HCT116 (cell line): ENCODE results near the gene CSPG4. TPM values are rescaled to one million over a fixed set of nuclear protein-coding genes. Genes with fewer than 3 reads are reported as not detected.

ENCODE experiments used
- ATAC-seq: fragments of 200-7000 bp; cut with Tn5 transposase; 2 replicates; pipeline ENCODE4 v1.9.1; 2020; ENCODE audit warnings: mild to moderate bottlenecking, moderate library complexity
- BruUV-seq: library from RNA; stranded (reverse); fragments of 400-500 nt; replicated peaks from 2 replicates; lab custom pipeline; 2021; lab: Mats Ljungman, UMichigan
- CTCF ChIA-PET: fragments of 300-600 bp; sonication (Branson Sonifier 250); formaldehyde crosslinking; loops from one replicate; lab custom pipeline; 2021; ENCODE audit warnings: antibody characterized with exemption; lab: Charles Lee
- POLR2A ChIA-PET: fragments of 300-600, 350-600 bp; sonication (Branson Sonifier 250); formaldehyde crosslinking; loops from one replicate; lab custom pipeline; 2021; ENCODE audit warnings: antibody characterized with exemption; lab: Charles Lee
- RAD21 ChIA-PET, 2 experiments: fragments of 300-600 bp; sonication (Branson Sonifier 250); formaldehyde crosslinking; loops; one replicate each; lab custom pipeline; 2023; ENCODE audit warnings: low total read pairs in 2 of 2; ENCODE audit not compliant: uncharacterized antibody in 2 of 2, unreplicated experiment in 2 of 2, low non-redundant PET in 1 of 2; lab: Charles Lee
- DNase-seq: peaks from one replicate; pipeline ENCODE4 v3.0.0-alpha.2; 2010; ENCODE audit warnings: low read depth, low spot score
- H2AFZ ChIP-seq: fragments of 200-600 bp; shearing (Covaris generic), sonication (generic); 2 replicates; pipeline ENCODE4 v1.6.1; 2017; ENCODE audit warnings: low read depth, mixed run types, mixed read lengths, antibody characterized with exemption, low read length; ENCODE audit not compliant: poor library complexity, severe bottlenecking
- H3K27ac ChIP-seq: 2 replicates; pipeline ENCODE4 v1.5.1; 2012; ENCODE audit warnings: low read depth, low read length
- H3K27me3 ChIP-seq: fragments of 200-600 bp; sonication (generic); 2 replicates; pipeline ENCODE4 v1.6.1; 2016; ENCODE audit warnings: mixed run types, low read length, mixed read lengths; ENCODE audit not compliant: insufficient read depth
- H3K36me3 ChIP-seq, 2 experiments: fragments of 200-500 bp in 1 of 2; fragments of 200-600 bp in 1 of 2; sonication (Bioruptor generic) in 1 of 2; sonication (generic) in 1 of 2; 2 replicates each; pipeline versions ENCODE4 v1.5.1 to v1.6.1; 2014 to 2016; ENCODE audit warnings: low read length in 2 of 2, inconsistent platforms in 1 of 2, mixed read lengths in 1 of 2, mixed run types in 1 of 2; ENCODE audit not compliant: insufficient read depth in 2 of 2, control insufficient read depth in 1 of 2
- H3K4me1 ChIP-seq, 2 experiments: fragments of 200-600 bp in 1 of 2; sonication (generic) in 1 of 2; 2 replicates each; pipeline versions ENCODE4 v1.5.1 to v1.6.1; 2012 to 2017; ENCODE audit warnings: low read length in 2 of 2, inconsistent platforms in 1 of 2, mild to moderate bottlenecking in 1 of 2, mixed read lengths in 1 of 2, mixed run types in 1 of 2, moderate library complexity in 1 of 2; ENCODE audit not compliant: insufficient read depth in 2 of 2, control insufficient read depth in 1 of 2
- H3K4me2 ChIP-seq: fragments of 200-600 bp; sonication (generic); 2 replicates; pipeline ENCODE4 v1.6.1; 2017; ENCODE audit warnings: mixed run types, low read length, mixed read lengths
- H3K4me3 ChIP-seq, 2 experiments: fragments of 200-600 bp in 1 of 2; sonication (generic) in 1 of 2; replicated peaks in 1 of 2; 2 replicates each; pipeline ENCODE4 v1.5.1; 2011 to 2016; ENCODE audit warnings: low read length in 2 of 2, control low read depth in 1 of 2, low read depth in 1 of 2, mild to moderate bottlenecking in 1 of 2, mixed read lengths in 1 of 2, mixed run types in 1 of 2
- H3K79me2 ChIP-seq: fragments of 200-600 bp; sonication (generic); 2 replicates; pipeline ENCODE4 v1.6.1; 2017; ENCODE audit warnings: mild to moderate bottlenecking, mixed run types, low read length, moderate library complexity, mixed read lengths; ENCODE audit not compliant: insufficient read depth
- H3K9ac ChIP-seq: fragments of 200-600 bp; sonication (generic); 2 replicates; pipeline ENCODE4 v1.6.1; 2016; ENCODE audit warnings: low read length, mixed read lengths
- H3K9me2 ChIP-seq: fragments of 200-600 bp; sonication (generic), shearing (Covaris generic); 2 replicates; pipeline ENCODE4 v1.6.1; 2017; ENCODE audit warnings: mixed run types, mild to moderate bottlenecking, moderate library complexity; ENCODE audit not compliant: insufficient read depth
- H3K9me3 ChIP-seq, 2 experiments: fragments of 200-500 bp in 1 of 2; fragments of 200-600 bp in 1 of 2; sonication (Bioruptor generic) in 1 of 2; sonication (generic) in 1 of 2; 2 replicates each; pipeline ENCODE4 v1.6.1; 2014 to 2017; ENCODE audit warnings: low read length in 2 of 2, mixed read lengths in 2 of 2, inconsistent platforms in 1 of 2, low read depth in 1 of 2, mild to moderate bottlenecking in 1 of 2, mixed run types in 1 of 2, moderate library complexity in 1 of 2; ENCODE audit not compliant: control insufficient read depth in 1 of 2, insufficient read depth in 1 of 2
- H4K20me1 ChIP-seq: fragments of 200-600 bp; sonication (generic), shearing (Covaris generic); 2 replicates; pipeline ENCODE4 v1.6.1; 2017; ENCODE audit warnings: mixed run types, mild to moderate bottlenecking, moderate library complexity; ENCODE audit not compliant: insufficient read depth
- CBX3 ChIP-seq: IDR thresholded peaks from 2 replicates; pipeline ENCODE4 v1.6.1; 2012; ENCODE audit warnings: low read depth
- CEBPB ChIP-seq: IDR thresholded peaks from 2 replicates; pipeline ENCODE4 v1.6.1; 2012; ENCODE audit warnings: low read depth
- EGR1 ChIP-seq: IDR thresholded peaks from 2 replicates; pipeline ENCODE4 v1.6.1; 2012; ENCODE audit warnings: low read depth
- EZH2phosphoT487 ChIP-seq: fragments of 200-600 bp; IDR thresholded peaks from 2 replicates; pipeline ENCODE4 v1.6.1; 2018; ENCODE audit warnings: antibody characterized with exemption, borderline replicate concordance
- FOSL1 ChIP-seq: IDR thresholded peaks from 2 replicates; pipeline ENCODE4 v1.6.1; 2012; ENCODE audit warnings: low read depth
- JUND ChIP-seq: IDR thresholded peaks from 2 replicates; pipeline ENCODE4 v1.6.1; 2012
- POLR2AphosphoS5 ChIP-seq: IDR thresholded peaks from 2 replicates; pipeline ENCODE4 v1.6.1; 2011; ENCODE audit warnings: mild to moderate bottlenecking, low read depth, low read length, moderate library complexity
- RAD21 ChIP-seq: IDR thresholded peaks from 2 replicates; pipeline ENCODE4 v1.6.1; 2012; ENCODE audit warnings: low read depth, mild to moderate bottlenecking
- SIN3A ChIP-seq: IDR thresholded peaks from 2 replicates; pipeline ENCODE4 v1.6.1; 2012; ENCODE audit warnings: low read depth
- SP1 ChIP-seq: IDR thresholded peaks from 2 replicates; pipeline ENCODE4 v1.6.1; 2012; ENCODE audit warnings: low read depth
- YY1 ChIP-seq: IDR thresholded peaks from 2 replicates; pipeline ENCODE4 v1.6.1; 2011; ENCODE audit warnings: low read length, low read depth, moderate library complexity, mild to moderate bottlenecking; ENCODE audit not compliant: insufficient replicate concordance; ENCODE audit errors: extremely low read depth
- ZFX ChIP-seq: fragments of 450-650 bp; IDR thresholded peaks from 2 replicates; pipeline ENCODE4 v1.6.1; 2017
- ZNF274 ChIP-seq: fragments of 200-500 bp; sonication (Bioruptor generic); IDR thresholded peaks from 2 replicates; pipeline ENCODE4 v1.6.1; 2014; ENCODE audit warnings: mild to moderate bottlenecking, low read depth, low read length, inconsistent platforms
- intact Hi-C: fragments of 100-400 bp; cut with micrococcal nuclease; formaldehyde crosslinking; loops from 2 replicates; pipeline ENCODE4 v1.10.0; 2022
- total RNA-seq: library from RNA; stranded (reverse); gene quantifications from one replicate; pipeline ENCODE4 v1.2.1, GENCODE V29; 2021; ENCODE audit not compliant: unreplicated experiment
- TF ChIP-seq, protein P1 (sequence below): IDR thresholded peaks from 2 replicates; pipeline ENCODE4 v1.6.1; 2012

Gene CSPG4
- total RNA-seq, 1 experiment from 2014 or later, result 18.1 TPM

- no peaks in the 10 kb centered on the region for H3K36me3 ChIP-seq
- no peak for ATAC-seq
- no peaks in the 10 kb centered on the region for H3K27me3 ChIP-seq
- BruUV-seq, result no TSS peak
- peaks cover 53 to 82% of the 10 kb centered on the region in 2 experiments for H3K4me1 ChIP-seq
- H3K27ac ChIP-seq, result no peak overlapping the region; the same call in 1 of the 2 replicates
- ChIA-PET RAD21 (no interaction called here), CTCF (no interaction called here), POLR2A (no interaction called here)
- H2AFZ ChIP-seq, result no peak overlapping the region
- no peak for DNase-seq
- intact Hi-C loops, result no loop called here
- no peak overlapping the region for H3K4me3 ChIP-seq
- H3K9me2 ChIP-seq, result no peaks in the 10 kb centered on the region
- H3K9me3 ChIP-seq, result no peaks in the 10 kb centered on the region
- TF ChIP-seq EGR1 (no peak), YY1 (no peak), FOSL1 (no peak)
- TF ChIP-seq, all 23 proteins: peak for 0
- no peak overlapping the region for H3K4me2 ChIP-seq
- no peak overlapping the region for H3K9ac ChIP-seq
- no peaks in the 10 kb centered on the region for H4K20me1 ChIP-seq
- no peaks in the 10 kb centered on the region for H3K79me2 ChIP-seq
Measured at GRCh38 chr15:75663931-75664421, 48.7 kb downstream of the CSPG4 start.

DNA sequence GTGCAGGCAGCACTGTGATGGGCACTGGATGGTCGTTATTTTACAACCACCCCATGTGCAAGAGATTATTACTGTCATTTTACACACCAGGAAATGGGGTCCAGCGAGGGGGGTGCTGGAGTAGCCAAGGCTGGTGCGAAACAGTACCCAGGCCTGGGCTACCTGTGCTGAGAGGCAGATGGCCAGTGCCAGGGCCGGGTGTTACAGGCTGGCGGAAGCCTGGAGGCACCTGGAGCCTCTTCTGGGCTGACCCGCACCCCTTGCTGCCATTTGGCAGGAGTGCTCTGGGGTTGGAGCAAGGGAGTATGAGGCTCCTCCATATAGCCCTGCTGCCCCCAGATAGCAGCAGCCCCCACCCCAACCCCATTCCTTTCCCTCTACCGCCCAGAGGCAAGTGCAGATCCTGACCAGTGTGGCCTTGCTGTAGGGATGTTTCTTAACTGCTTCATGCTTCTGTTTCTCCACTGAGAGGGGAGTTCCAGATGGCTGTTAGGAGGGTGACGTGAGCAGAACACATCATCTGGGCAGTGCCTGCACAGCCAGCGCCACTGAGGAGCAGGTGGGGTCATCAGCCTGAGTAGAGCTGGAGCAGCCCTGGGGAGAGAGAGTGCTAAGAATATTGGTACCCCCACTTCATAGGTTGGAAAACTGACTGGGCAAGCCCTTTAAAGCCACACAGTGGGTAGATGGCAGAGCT lies 49.7 kb downstream of the CSPG4 start:
- H3K4me2 ChIP-seq, result no peak overlapping the region
- POLR2A ChIA-PET, result no interaction called here
- TF ChIP-seq ZNF274 (no peak), SP1 (no peak), JUND (no peak), ZFX (no peak), CEBPB (no peak), EZH2phosphoT487 (no peak), YY1 (no peak), POLR2AphosphoS5 (no peak), FOSL1 (no peak), RAD21 (no peak), CBX3 (no peak), SIN3A (no peak)
- TF ChIP-seq, protein P1, sequence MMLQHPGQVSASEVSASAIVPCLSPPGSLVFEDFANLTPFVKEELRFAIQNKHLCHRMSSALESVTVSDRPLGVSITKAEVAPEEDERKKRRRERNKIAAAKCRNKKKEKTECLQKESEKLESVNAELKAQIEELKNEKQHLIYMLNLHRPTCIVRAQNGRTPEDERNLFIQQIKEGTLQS, result no peak
- TF ChIP-seq, all 23 proteins: peak for 0
- H3K9me3 ChIP-seq, result no peaks in the 10 kb centered on the region
- H3K9me2 ChIP-seq, result no peaks in the 10 kb centered on the region
- DNase-seq (no peak), ATAC-seq (no peak)
- H3K4me1 ChIP-seq, result peaks cover 45 to 72% of the 10 kb centered on the region in 2 experiments
- no peak overlapping the region for H3K9ac ChIP-seq
- H3K4me3 ChIP-seq, result no peak overlapping the region
- H3K27me3 ChIP-seq, result no peaks in the 10 kb centered on the region
- H3K79me2 ChIP-seq, result no peaks in the 10 kb centered on the region
- no peaks in the 10 kb centered on the region for H4K20me1 ChIP-seq
- no peak overlapping the region for H2AFZ ChIP-seq
- no peaks in the 10 kb centered on the region; a peak in 1 of 4 replicates for H3K36me3 ChIP-seq
- CTCF ChIA-PET, result no interaction called here
- RAD21 ChIA-PET, result no interaction called here
- no peak overlapping the region for H3K27ac ChIP-seq
- no TSS peak for BruUV-seq
- intact Hi-C loops, result no loop called here
